Measurements from ENCODE around the gene VWA8. TPM values are rescaled to one million over a fixed set of nuclear protein-coding genes. Genes with fewer than 3 reads are reported as not detected.

The VWA8 gene
- total and polyA plus RNA-seq, 2 of the 8 experiments (the other 6 are each of a cell fraction or from before 2014, with no cell fraction given), result 5.9 to 19.6 TPM

DNA sequence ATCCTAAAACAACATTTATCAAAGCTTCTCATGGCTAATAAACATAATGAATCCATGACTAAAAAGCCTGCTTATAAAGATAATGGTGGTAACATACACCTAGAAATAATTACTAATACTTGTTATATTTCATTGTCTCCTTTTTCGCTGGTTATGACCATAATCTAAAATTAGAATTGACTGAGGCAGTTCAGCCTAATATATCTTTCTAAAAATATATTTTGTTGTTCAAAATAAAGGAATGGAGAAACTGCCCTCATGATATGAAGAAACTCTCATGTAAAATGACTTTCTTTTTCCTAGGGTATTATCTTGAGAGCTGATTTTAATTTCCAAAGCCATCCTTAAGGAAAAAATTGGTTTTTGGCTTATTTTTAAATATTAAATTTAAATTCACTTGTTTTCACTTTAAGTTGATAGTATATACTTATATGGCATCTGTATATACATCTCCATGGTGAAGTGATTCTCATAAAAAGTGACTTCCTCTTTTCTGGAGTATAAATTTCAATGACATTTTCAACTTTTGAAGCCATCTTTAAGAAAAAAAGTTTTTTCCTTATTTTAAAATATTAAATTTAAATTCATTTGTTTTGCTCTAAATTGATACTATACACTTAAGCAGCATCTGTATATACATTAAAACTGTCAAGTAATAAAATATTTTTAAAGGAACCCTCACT lies 204.6 kb downstream of the VWA8 start:
- Histone ChIP-seq H3K18ac (ENCODE audit: extremely low read depth, low read length) (no peak overlapping the region), H4K91ac (replicated peaks; ENCODE audit: insufficient read length, low read length) (no peak overlapping the region), H4K20me1 (replicated peaks in 1 of 2; ENCODE audit: control insufficient read depth in 1 of 2, insufficient read depth in 2 of 2, low read length in 2 of 2) (no peaks in the 10 kb centered on the region), H3K9me3 (ENCODE audit: insufficient read depth in 2 of 2, low read depth in 1 of 2, low read length in 1 of 2) (no peaks in the 10 kb centered on the region), H3K23ac (ENCODE audit: insufficient read length) (no peak overlapping the region), H2BK20ac (ENCODE audit: low read length) (no peak overlapping the region), H3K79me2 (ENCODE audit: control insufficient read depth in 1 of 2, insufficient read depth in 2 of 2, low read length in 2 of 2) (no peaks in the 10 kb centered on the region), H2AK5ac (ENCODE audit: low read depth, low read length) (no peak overlapping the region), H4K8ac (ENCODE audit: extremely low read depth, insufficient read depth, low read length) (no peak overlapping the region), H3K4me1 (replicated peaks in 1 of 4; ENCODE audit: control insufficient read depth in 3 of 4, insufficient read depth in 4 of 4, low read length in 3 of 4) (no peaks in the 10 kb centered on the region), H3K79me1 (ENCODE audit: low read depth, low read length) (no peaks in the 10 kb centered on the region), H2BK120ac (replicated peaks; ENCODE audit: low read depth, low read length) (no peak overlapping the region), H4K5ac (ENCODE audit: insufficient read length, low read depth, low read length) (no peak overlapping the region), H3K9ac (replicated peaks in 1 of 4; ENCODE audit: extremely low read depth in 1 of 4, low read depth in 3 of 4, low read length in 3 of 4) (no peak overlapping the region), H3K27me3 (replicated peaks in 1 of 4; ENCODE audit: control insufficient read depth in 3 of 4, extremely low read depth in 1 of 4, insufficient read depth in 3 of 4, low read length in 3 of 4) (no peaks in the 10 kb centered on the region), H3K23me2 (ENCODE audit: low read depth, low read length) (no peaks in the 10 kb centered on the region), H2BK15ac (ENCODE audit: low read length) (no peak overlapping the region), H3K27ac (ENCODE audit: low read depth, low read length) (no peak overlapping the region), H3K4me2 (ENCODE audit: insufficient read depth in 1 of 2, low read depth in 2 of 2, low read length in 2 of 2) (no peak overlapping the region), H2AFZ (ENCODE audit: low read length) (no peak overlapping the region), H2BK5ac (ENCODE audit: low read depth, low read length) (no peak overlapping the region), H2BK12ac (ENCODE audit: low read depth, low read length) (no peak overlapping the region), H3K56ac (replicated peaks; ENCODE audit: insufficient read length, low read depth, low read length) (no peak overlapping the region), H3K14ac (ENCODE audit: insufficient read length) (no peak overlapping the region), H3K4ac (replicated peaks; ENCODE audit: insufficient read length, low read depth, low read length) (no peak overlapping the region), H3K4me3 (ENCODE audit: extremely low read depth in 1 of 4, insufficient read depth in 2 of 4, low read depth in 3 of 4, low read length in 4 of 4) (no peak overlapping the region), H3K36me3 (ENCODE audit: control insufficient read depth in 2 of 4, insufficient read depth in 4 of 4, low read length in 3 of 4) (peaks cover 0 to 2% (median 0%) of the 10 kb centered on the region in 4 experiments; a peak in 2 of 8 replicates)
- ChIA-PET POLR2A (ENCODE audit: partially characterized antibody) (no interaction called here), CTCF (ENCODE audit: partially characterized antibody) (no interaction called here)
- DNase-seq (ENCODE audit: low read depth in 1 of 2, low spot score in 2 of 2) (no peak), FAIRE-seq (no peak)
- 93% methylated on average over 1 of the region's 1 CpG; no CpG with 5 or more reads in 1 of the 2 experiments for WGBS, 2 experiments (ENCODE audit: extremely low coverage in 1 of 2, insufficient coverage in 1 of 2, insufficient read length in 1 of 2, insufficient replicate concordance in 2 of 2, low coverage in 1 of 2, low lambda C conversion rate in 2 of 2, missing lambda C conversion rate in 1 of 2)
- no peak for TF ChIP-seq GABPA (IDR thresholded peaks at IDR 0.05; ENCODE audit: borderline replicate concordance, insufficient read depth, low read length)
- TF ChIP-seq HDAC6 (IDR thresholded peaks at IDR 0.05; ENCODE audit: low read depth, low read length), result no peak
- TF ChIP-seq RBBP5 (IDR thresholded peaks at IDR 0.05; ENCODE audit: borderline replicate concordance, low read depth, low read length), result no peak
